Effector memory CD4-positive, alpha-beta T cell (primary cell): ENCODE results near the gene GRPR.
"Not testable (repeated sequence)": the region's sequence is repeated elsewhere in the genome, so short reads cannot be mapped to it uniquely, and the experiment has no call there.

Source experiments
- DNase-seq, 3 donors: peaks; one replicate each; pipeline ENCODE4 v3.0.0-alpha.2; 2020
- H3K27ac ChIP-seq: 2 replicates; pipeline ENCODE4 v1.7.0; 2013; ENCODE audit warnings: mild to moderate bottlenecking, low read length, moderate library complexity; ENCODE audit not compliant: insufficient read depth, poor library complexity, severe bottlenecking
- H3K27me3 ChIP-seq: replicated peaks from 2 replicates; pipeline ENCODE4 v1.7.0; 2013; ENCODE audit warnings: mild to moderate bottlenecking, low read length; ENCODE audit not compliant: insufficient read depth, control insufficient read depth, poor library complexity, severe bottlenecking
- H3K36me3 ChIP-seq: 2 replicates; pipeline ENCODE4 v1.7.0; 2013; ENCODE audit warnings: mild to moderate bottlenecking, low read length, moderate library complexity; ENCODE audit not compliant: control insufficient read depth, insufficient read depth
- H3K4me1 ChIP-seq: 2 replicates; pipeline ENCODE4 v1.7.0; 2013; ENCODE audit warnings: low read length, mild to moderate bottlenecking; ENCODE audit not compliant: control insufficient read depth, insufficient read depth, poor library complexity, severe bottlenecking
- H3K4me3 ChIP-seq: 2 replicates; pipeline ENCODE4 v1.7.0; 2013; ENCODE audit warnings: low read length, low read depth, mild to moderate bottlenecking; ENCODE audit not compliant: insufficient read depth, poor library complexity, severe bottlenecking
- H3K9me3 ChIP-seq: 2 replicates; pipeline ENCODE4 v1.7.0; 2013; ENCODE audit warnings: mild to moderate bottlenecking, low read length, moderate library complexity; ENCODE audit not compliant: control insufficient read depth

Gene GRPR

DNA sequence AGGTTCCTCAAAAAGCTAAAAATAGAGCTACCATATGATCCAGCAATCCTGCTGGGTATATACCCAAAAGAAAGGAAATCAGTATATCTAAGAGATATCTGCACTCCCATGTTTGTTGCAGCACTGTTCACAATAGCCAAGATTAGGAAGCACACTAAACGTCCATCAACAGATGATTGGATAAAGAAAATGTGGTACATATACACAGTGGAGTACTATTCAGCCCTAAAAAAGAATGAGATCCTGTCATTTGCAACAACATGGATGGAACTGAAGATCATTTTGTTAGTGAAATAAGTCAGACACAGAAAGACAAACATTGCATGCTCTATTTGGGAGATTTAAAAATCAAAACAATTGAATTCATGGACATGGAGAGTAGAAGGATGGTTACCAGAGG lies 21.7 kb downstream of the GRPR start:
- not testable (repeated sequence) for H3K4me3 ChIP-seq, H3K27me3 ChIP-seq, H3K9me3 ChIP-seq, DNase-seq, H3K27ac ChIP-seq, H3K36me3 ChIP-seq, H3K4me1 ChIP-seq

DNA sequence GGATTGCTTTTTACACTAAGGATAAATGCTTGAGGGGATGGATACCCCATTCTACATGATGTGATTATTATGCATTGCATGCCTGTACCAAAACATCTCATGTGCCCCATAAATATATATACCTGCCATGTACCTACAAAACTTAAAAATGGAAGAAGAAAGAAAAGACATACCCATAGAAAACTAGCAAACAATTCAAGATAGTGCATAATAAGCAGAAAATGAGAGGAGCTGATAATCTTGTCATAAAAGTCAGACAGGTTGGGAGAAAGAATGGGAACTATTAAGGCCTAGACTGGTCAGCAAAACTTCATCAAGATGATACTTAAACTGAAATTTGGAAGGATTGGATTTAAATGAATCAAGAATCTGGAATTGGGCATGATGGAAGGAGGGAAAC lies 22.3 kb downstream of the GRPR start:
- H3K27ac ChIP-seq: no peak overlapping the region

DNA sequence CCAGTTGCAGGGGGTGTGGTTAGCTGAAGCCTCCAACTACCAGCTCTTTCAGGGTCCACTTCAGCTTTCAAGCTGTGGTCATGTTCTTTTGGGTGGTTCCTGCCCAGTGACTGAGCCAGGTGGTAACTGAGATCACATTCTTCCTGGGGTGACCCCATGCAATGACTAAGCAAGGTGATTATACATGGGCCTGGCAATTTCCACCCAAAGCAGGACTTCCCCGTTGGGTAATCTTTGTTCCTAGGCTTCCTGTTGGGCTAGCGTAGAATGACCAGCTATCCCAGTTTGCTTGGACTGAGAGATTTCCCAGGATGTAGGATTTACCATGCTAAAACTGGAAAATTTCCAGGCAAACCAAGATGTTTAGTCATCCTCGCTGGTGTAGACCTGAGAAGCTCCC lies 25.5 kb downstream of the GRPR start:
- Histone ChIP-seq H3K36me3 (no peaks in the 10 kb centered on the region), H3K27ac (no peak overlapping the region), H3K4me1 (no peaks in the 10 kb centered on the region), H3K27me3 (no peaks in the 10 kb centered on the region), H3K9me3 (no peaks in the 10 kb centered on the region), H3K4me3 (no peak overlapping the region)
- no peak for DNase-seq

More for the DNA sequence above, 22.3 kb downstream of the GRPR start:
- H3K9me3 ChIP-seq: no peaks in the 10 kb centered on the region
- no peaks in the 10 kb centered on the region for H3K27me3 ChIP-seq
- no peaks in the 10 kb centered on the region for H3K4me1 ChIP-seq
- H3K36me3 ChIP-seq: no peaks in the 10 kb centered on the region
- no peak overlapping the region for H3K4me3 ChIP-seq
- DNase-seq: no peak

DNA sequence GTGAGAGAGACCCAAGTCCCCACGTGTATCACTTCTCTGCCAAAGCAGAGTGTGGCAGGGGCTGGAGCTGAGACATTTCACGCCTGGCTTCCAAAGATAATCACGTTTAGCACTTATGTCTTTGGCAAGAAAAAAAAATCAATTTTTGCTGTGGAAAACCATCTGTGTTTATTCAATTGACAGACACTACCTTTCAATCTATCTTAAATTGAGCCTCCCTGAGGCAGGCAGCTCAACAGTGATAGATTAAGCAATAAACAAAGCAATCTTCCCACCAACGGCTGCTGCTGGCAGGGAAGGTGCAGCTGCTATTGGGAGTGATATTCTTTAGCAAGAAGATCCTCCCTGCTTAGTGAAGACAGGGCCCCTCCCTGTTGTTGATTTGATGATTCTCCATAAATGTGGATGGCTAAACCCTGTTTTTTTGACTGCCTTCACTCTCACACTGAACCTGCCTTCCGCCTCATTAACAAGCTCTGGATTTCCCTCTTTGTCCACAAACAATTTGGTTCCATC lies 32.3 kb downstream of the GRPR start:
- Histone ChIP-seq H3K27me3 (no peaks in the 10 kb centered on the region), H3K27ac (no peak overlapping the region), H3K4me1 (no peaks in the 10 kb centered on the region), H3K9me3 (no peaks in the 10 kb centered on the region), H3K4me3 (no peak overlapping the region), H3K36me3 (no peaks in the 10 kb centered on the region)
- DNase-seq: no peak

DNA sequence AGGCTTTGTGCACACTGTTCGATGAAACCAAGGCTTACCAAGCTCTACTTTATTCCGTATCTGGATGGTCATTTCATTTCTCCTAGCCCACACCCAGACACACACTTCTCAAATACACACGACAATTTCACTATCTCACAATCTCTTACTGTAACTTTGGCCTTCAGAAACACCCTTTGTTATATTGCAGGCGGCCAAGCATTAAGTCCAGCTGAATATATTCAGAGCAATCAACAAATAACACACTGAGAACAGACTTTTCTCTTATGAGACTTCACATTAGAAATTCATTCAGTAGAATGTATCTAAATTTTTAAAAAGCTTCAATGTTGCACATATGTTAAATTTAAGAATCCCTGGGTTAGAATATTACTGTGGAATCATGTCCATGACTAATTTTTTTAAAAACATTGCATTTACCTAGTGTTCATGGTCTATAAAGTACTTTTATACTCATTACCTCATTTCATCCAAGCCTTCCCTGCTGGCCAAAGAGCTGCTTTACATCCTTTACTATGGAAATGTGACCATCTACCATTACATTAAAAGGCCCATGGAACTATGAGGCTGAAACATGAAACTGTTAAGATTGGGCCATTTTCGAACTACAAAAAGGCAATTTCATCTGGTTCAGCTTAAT lies 33.4 kb downstream of the GRPR start:
- H3K27me3 ChIP-seq: no peaks in the 10 kb centered on the region
- H3K27ac ChIP-seq: no peak overlapping the region
- no peaks in the 10 kb centered on the region for H3K36me3 ChIP-seq
- no peaks in the 10 kb centered on the region for H3K9me3 ChIP-seq
- no peak overlapping the region for H3K4me3 ChIP-seq
- H3K4me1 ChIP-seq: no peaks in the 10 kb centered on the region
- DNase-seq: no peak

DNA sequence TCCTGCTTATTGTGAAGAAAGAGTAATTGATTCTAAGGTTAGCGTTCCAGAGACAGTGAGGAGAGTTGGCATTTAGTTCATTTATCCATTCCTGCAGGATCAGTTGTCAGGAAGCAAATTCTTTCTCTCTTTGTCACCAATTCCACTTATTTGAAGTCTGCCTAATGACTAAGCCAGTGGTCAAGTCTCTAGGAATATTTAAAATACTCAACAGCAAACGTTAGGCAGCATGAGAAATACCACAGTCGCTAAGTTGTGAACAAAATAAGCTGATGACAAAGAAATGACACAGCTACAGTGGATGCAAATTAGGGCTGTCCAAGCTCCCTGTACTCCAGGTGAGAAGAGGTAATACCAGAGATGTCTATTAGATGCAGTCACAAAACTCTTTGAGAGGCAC lies 37.4 kb downstream of the GRPR start:
- DNase-seq: no peak
- Histone ChIP-seq H3K4me3 (no peak overlapping the region), H3K9me3 (no peaks in the 10 kb centered on the region), H3K36me3 (no peaks in the 10 kb centered on the region), H3K4me1 (no peaks in the 10 kb centered on the region), H3K27ac (no peak overlapping the region), H3K27me3 (no peaks in the 10 kb centered on the region)

DNA sequence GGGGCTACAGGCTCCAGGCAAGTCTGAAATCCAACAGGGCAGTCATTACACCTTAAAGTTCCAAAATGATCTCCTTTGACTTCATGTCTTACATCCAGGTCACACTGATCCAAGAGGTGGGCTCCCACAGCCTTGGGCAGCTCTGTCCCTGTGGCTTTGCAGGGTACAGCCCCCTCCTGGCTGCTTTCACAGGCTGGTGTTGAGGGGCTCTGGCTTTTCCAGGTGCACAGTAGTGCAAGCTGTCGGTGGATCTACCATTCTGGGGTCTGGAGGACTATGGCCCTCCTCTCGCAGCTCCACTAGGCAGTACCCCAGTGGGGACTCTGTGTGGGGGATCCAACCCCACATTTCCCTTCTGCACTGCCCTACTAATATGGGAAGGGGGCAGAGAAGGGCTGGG lies 37.8 kb downstream of the GRPR start:
- H3K4me1 ChIP-seq, H3K27me3 ChIP-seq, H3K4me3 ChIP-seq, H3K9me3 ChIP-seq, H3K27ac ChIP-seq, DNase-seq, H3K36me3 ChIP-seq: not testable (repeated sequence)

DNA sequence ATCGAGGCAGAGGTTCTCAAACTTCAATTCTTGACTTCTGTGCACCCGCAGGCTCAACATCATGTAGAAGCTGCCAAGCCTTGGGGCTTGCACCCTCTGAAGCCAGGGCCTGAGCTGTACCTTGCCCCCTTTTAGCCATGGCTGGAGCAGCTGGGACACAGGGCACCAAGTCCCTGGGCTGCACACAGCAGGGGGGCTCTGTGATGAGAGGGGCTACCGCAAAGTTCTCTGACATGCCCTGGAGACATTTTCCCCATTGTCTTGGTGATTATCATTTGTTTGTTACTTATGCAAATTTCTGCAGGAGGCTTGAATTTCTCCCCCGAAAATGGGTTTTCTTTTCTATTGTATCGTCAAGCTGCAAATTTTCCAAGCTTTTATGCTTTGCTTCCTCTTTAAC lies 39.0 kb downstream of the GRPR start:
- H3K27me3 ChIP-seq: no peaks in the 10 kb centered on the region
- no peak overlapping the region for H3K27ac ChIP-seq
- no peaks in the 10 kb centered on the region for H3K36me3 ChIP-seq
- no peak overlapping the region for H3K4me3 ChIP-seq
- H3K4me1 ChIP-seq: no peaks in the 10 kb centered on the region
- H3K9me3 ChIP-seq: no peaks in the 10 kb centered on the region
- DNase-seq: no peak

DNA sequence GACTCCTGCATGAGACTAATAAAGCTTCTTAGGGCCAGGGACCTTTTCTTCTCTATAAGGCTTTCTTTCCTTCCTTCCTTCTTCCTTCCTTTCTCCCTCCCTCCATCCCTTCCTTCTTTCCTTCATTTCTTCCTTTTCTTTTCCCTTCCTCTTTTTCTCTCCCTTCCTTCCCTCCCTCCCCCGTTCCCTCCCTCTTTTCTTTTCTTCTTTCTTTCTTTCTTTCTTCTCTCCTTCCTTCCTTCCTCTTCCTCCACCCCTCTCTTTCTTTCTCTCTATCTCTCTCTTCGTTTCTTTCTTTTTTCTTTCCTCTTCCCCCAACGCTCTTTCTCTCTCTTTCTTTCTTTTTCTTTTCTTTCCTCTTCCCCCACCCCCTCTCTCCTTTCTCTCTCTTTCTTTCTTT lies 41.4 kb downstream of the GRPR start:
- H3K27ac ChIP-seq: no peak overlapping the region
- H3K36me3 ChIP-seq: no peaks in the 10 kb centered on the region
- H3K4me3 ChIP-seq: no peak overlapping the region
- no peaks in the 10 kb centered on the region for H3K4me1 ChIP-seq
- H3K9me3 ChIP-seq: no peaks in the 10 kb centered on the region
- no peak for DNase-seq
- no peaks in the 10 kb centered on the region for H3K27me3 ChIP-seq

DNA sequence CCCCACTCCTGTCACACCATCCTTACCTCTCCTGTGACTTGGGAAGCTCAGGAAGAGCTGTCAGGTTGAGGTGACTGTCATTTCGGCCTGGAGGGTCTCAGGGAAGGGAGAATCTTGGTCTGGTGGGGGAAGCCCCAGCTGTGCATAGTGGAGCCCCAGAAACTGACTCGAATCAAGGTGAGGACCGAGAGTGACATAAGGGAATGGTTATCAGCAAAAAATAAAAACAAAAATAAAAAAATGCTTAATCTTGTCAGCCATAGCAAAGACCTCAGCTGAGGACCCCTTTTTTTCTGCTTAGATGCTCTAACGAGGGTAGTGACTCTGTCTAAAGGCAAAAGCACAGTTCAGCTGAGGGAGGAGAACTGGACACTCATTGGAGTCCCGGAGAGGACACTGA lies 43.8 kb downstream of the GRPR start, which contains the start of gene MAGEB17:
Gene MAGEB17 (plus strand): TSS at position 301 of the 400 bp plus-strand sequence. CDS start 2,902 bp downstream, outside the sequence.
- no peaks in the 10 kb centered on the region for H3K4me1 ChIP-seq
- H3K27ac ChIP-seq: no peak within 1 kb of the TSS
- no peaks in the 10 kb centered on the region for H3K36me3 ChIP-seq
- no peak for DNase-seq
- no peaks in the 10 kb centered on the region for H3K9me3 ChIP-seq
- no peak within 1 kb of the TSS for H3K4me3 ChIP-seq
- no peaks in the 10 kb centered on the region for H3K27me3 ChIP-seq
